ENCODE results near the gene ZNF804B.

Gene ZNF804B

GRCh38 chr7:88759230-88760135 lies at the start of gene ZNF804B:
ZNF804B (plus strand) TSS chr7:88759700; CDS start chr7:88759977, 277 bp downstream.
- DNase-seq (ENCODE audit: low spot score) = no peak

GRCh38 chr7:88735920-88736319 lies 23.6 kb upstream of the ZNF804B start:
- no peak for DNase-seq (ENCODE audit: low spot score)

GRCh38 chr7:88737632-88738031 lies 21.9 kb upstream of the ZNF804B start:
- no peak for DNase-seq (ENCODE audit: low spot score)

- DNase-seq (ENCODE audit: low spot score) = no peak
These were observed 13.4 kb upstream of the ZNF804B start for GRCh38 chr7:88746126-88746525.

GRCh38 chr7:88756802-88757201 lies 2.7 kb upstream of the ZNF804B start:
- DNase-seq (ENCODE audit: low spot score) = no peak

- DNase-seq (ENCODE audit: low spot score) = no peak
These were observed 2.1 kb upstream of the ZNF804B start for GRCh38 chr7:88757371-88757770.

GRCh38 chr7:88758381-88759229 lies 895 bp upstream of the ZNF804B start:
- no peak for DNase-seq (ENCODE audit: low spot score)

- no peak for DNase-seq (ENCODE audit: low spot score)
These were observed 626 bp downstream of the ZNF804B start for GRCh38 chr7:88760136-88760515.

- DNase-seq (ENCODE audit: low spot score) = no peak
These were observed 2.3 kb downstream of the ZNF804B start for GRCh38 chr7:88761779-88762178.

GRCh38 chr7:88771417-88771816 lies 11.9 kb downstream of the ZNF804B start:
- no peak for DNase-seq (ENCODE audit: low spot score)

GRCh38 chr7:88772776-88773175 lies 13.3 kb downstream of the ZNF804B start:
- no peak for DNase-seq (ENCODE audit: low spot score)

- no peak for DNase-seq (ENCODE audit: low spot score)
These were observed 16.3 kb downstream of the ZNF804B start for GRCh38 chr7:88775838-88776237.

- no peak for DNase-seq (ENCODE audit: low spot score)
These were observed 28.3 kb downstream of the ZNF804B start for GRCh38 chr7:88787777-88788176.

GRCh38 chr7:88789480-88790064 lies 30.1 kb downstream of the ZNF804B start:
- DNase-seq (ENCODE audit: low spot score) = no peak

- no peak for DNase-seq (ENCODE audit: low spot score)
These were observed 32.4 kb downstream of the ZNF804B start for GRCh38 chr7:88791891-88792290.

- DNase-seq (ENCODE audit: low spot score) = no peak
These were observed 32.9 kb downstream of the ZNF804B start for GRCh38 chr7:88792361-88792760.

- DNase-seq (ENCODE audit: low spot score) = no peak
These were observed 36.1 kb downstream of the ZNF804B start, which contains the start of gene TEX47 for GRCh38 chr7:88795553-88795952. TEX47 (minus strand) TSS chr7:88795737; CDS start chr7:88794942, 795 bp downstream.

- no peak for DNase-seq (ENCODE audit: low spot score)
These were observed 41.5 kb downstream of the ZNF804B start for GRCh38 chr7:88801046-88801445.

- no peak for DNase-seq (ENCODE audit: low spot score)
These were observed 47.0 kb downstream of the ZNF804B start for GRCh38 chr7:88806280-88807037.

- DNase-seq (ENCODE audit: low spot score) = no peak
These were observed 59.1 kb downstream of the ZNF804B start for GRCh38 chr7:88818552-88818951.

- no peak for DNase-seq (ENCODE audit: low spot score)
These were observed 66.7 kb downstream of the ZNF804B start for GRCh38 chr7:88826222-88826621.

Data from hepatic stellate cell (primary cell).